HCT116 (cell line): ENCODE results near the gene LIPA. TPM values are rescaled to one million over a fixed set of nuclear protein-coding genes. Genes with fewer than 3 reads are reported as not detected.

Experiments used
- ATAC-seq: fragments of 200-7000 bp; cut with Tn5 transposase; 2 replicates; pipeline ENCODE4 v1.9.1; 2020; ENCODE audit warnings: mild to moderate bottlenecking, moderate library complexity
- BruUV-seq: library from RNA; stranded (reverse); fragments of 400-500 nt; replicated peaks from 2 replicates; lab custom pipeline; 2021; lab: Mats Ljungman, UMichigan
- CTCF ChIA-PET: fragments of 300-600 bp; sonication (Branson Sonifier 250); formaldehyde crosslinking; loops from one replicate; lab custom pipeline; 2021; ENCODE audit warnings: antibody characterized with exemption; lab: Charles Lee
- POLR2A ChIA-PET: fragments of 300-600, 350-600 bp; sonication (Branson Sonifier 250); formaldehyde crosslinking; loops from one replicate; lab custom pipeline; 2021; ENCODE audit warnings: antibody characterized with exemption; lab: Charles Lee
- RAD21 ChIA-PET, 2 experiments: fragments of 300-600 bp; sonication (Branson Sonifier 250); formaldehyde crosslinking; loops; one replicate each; lab custom pipeline; 2023; ENCODE audit warnings: low total read pairs in 2 of 2; ENCODE audit not compliant: uncharacterized antibody in 2 of 2, unreplicated experiment in 2 of 2, low non-redundant PET in 1 of 2; lab: Charles Lee
- DNase-seq: peaks from one replicate; pipeline ENCODE4 v3.0.0-alpha.2; 2010; ENCODE audit warnings: low read depth, low spot score
- H2AFZ ChIP-seq: fragments of 200-600 bp; shearing (Covaris generic), sonication (generic); 2 replicates; pipeline ENCODE4 v1.6.1; 2017; ENCODE audit warnings: low read depth, mixed run types, mixed read lengths, antibody characterized with exemption, low read length; ENCODE audit not compliant: poor library complexity, severe bottlenecking
- H3K27ac ChIP-seq: 2 replicates; pipeline ENCODE4 v1.5.1; 2012; ENCODE audit warnings: low read depth, low read length
- H3K27me3 ChIP-seq: fragments of 200-600 bp; sonication (generic); 2 replicates; pipeline ENCODE4 v1.6.1; 2016; ENCODE audit warnings: mixed run types, low read length, mixed read lengths; ENCODE audit not compliant: insufficient read depth
- H3K36me3 ChIP-seq, 2 experiments: fragments of 200-500 bp in 1 of 2; fragments of 200-600 bp in 1 of 2; sonication (Bioruptor generic) in 1 of 2; sonication (generic) in 1 of 2; 2 replicates each; pipeline versions ENCODE4 v1.5.1 to v1.6.1; 2014 to 2016; ENCODE audit warnings: low read length in 2 of 2, inconsistent platforms in 1 of 2, mixed read lengths in 1 of 2, mixed run types in 1 of 2; ENCODE audit not compliant: insufficient read depth in 2 of 2, control insufficient read depth in 1 of 2
- H3K4me1 ChIP-seq, 2 experiments: fragments of 200-600 bp in 1 of 2; sonication (generic) in 1 of 2; 2 replicates each; pipeline versions ENCODE4 v1.5.1 to v1.6.1; 2012 to 2017; ENCODE audit warnings: low read length in 2 of 2, inconsistent platforms in 1 of 2, mild to moderate bottlenecking in 1 of 2, mixed read lengths in 1 of 2, mixed run types in 1 of 2, moderate library complexity in 1 of 2; ENCODE audit not compliant: insufficient read depth in 2 of 2, control insufficient read depth in 1 of 2
- H3K4me2 ChIP-seq: fragments of 200-600 bp; sonication (generic); 2 replicates; pipeline ENCODE4 v1.6.1; 2017; ENCODE audit warnings: mixed run types, low read length, mixed read lengths
- H3K4me3 ChIP-seq, 2 experiments: fragments of 200-600 bp in 1 of 2; sonication (generic) in 1 of 2; replicated peaks in 1 of 2; 2 replicates each; pipeline ENCODE4 v1.5.1; 2011 to 2016; ENCODE audit warnings: low read length in 2 of 2, control low read depth in 1 of 2, low read depth in 1 of 2, mild to moderate bottlenecking in 1 of 2, mixed read lengths in 1 of 2, mixed run types in 1 of 2
- H3K79me2 ChIP-seq: fragments of 200-600 bp; sonication (generic); 2 replicates; pipeline ENCODE4 v1.6.1; 2017; ENCODE audit warnings: mild to moderate bottlenecking, mixed run types, low read length, moderate library complexity, mixed read lengths; ENCODE audit not compliant: insufficient read depth
- H3K9ac ChIP-seq: fragments of 200-600 bp; sonication (generic); 2 replicates; pipeline ENCODE4 v1.6.1; 2016; ENCODE audit warnings: low read length, mixed read lengths
- H3K9me2 ChIP-seq: fragments of 200-600 bp; sonication (generic), shearing (Covaris generic); 2 replicates; pipeline ENCODE4 v1.6.1; 2017; ENCODE audit warnings: mixed run types, mild to moderate bottlenecking, moderate library complexity; ENCODE audit not compliant: insufficient read depth
- H3K9me3 ChIP-seq, 2 experiments: fragments of 200-500 bp in 1 of 2; fragments of 200-600 bp in 1 of 2; sonication (Bioruptor generic) in 1 of 2; sonication (generic) in 1 of 2; 2 replicates each; pipeline ENCODE4 v1.6.1; 2014 to 2017; ENCODE audit warnings: low read length in 2 of 2, mixed read lengths in 2 of 2, inconsistent platforms in 1 of 2, low read depth in 1 of 2, mild to moderate bottlenecking in 1 of 2, mixed run types in 1 of 2, moderate library complexity in 1 of 2; ENCODE audit not compliant: control insufficient read depth in 1 of 2, insufficient read depth in 1 of 2
- H4K20me1 ChIP-seq: fragments of 200-600 bp; sonication (generic), shearing (Covaris generic); 2 replicates; pipeline ENCODE4 v1.6.1; 2017; ENCODE audit warnings: mixed run types, mild to moderate bottlenecking, moderate library complexity; ENCODE audit not compliant: insufficient read depth
- CBX3 ChIP-seq: IDR thresholded peaks from 2 replicates; pipeline ENCODE4 v1.6.1; 2012; ENCODE audit warnings: low read depth
- CEBPB ChIP-seq: IDR thresholded peaks from 2 replicates; pipeline ENCODE4 v1.6.1; 2012; ENCODE audit warnings: low read depth
- ELF1 ChIP-seq: IDR thresholded peaks from 2 replicates; pipeline ENCODE4 v1.6.1; 2012; ENCODE audit warnings: low read depth, borderline replicate concordance
- EZH2 ChIP-seq: fragments of 200-600 bp; sonication (generic); IDR thresholded peaks from 2 replicates; pipeline ENCODE4 v1.6.1; 2017; ENCODE audit warnings: antibody characterized with exemption, mixed run types
- EZH2phosphoT487 ChIP-seq: fragments of 200-600 bp; IDR thresholded peaks from 2 replicates; pipeline ENCODE4 v1.6.1; 2018; ENCODE audit warnings: antibody characterized with exemption, borderline replicate concordance
- FOSL1 ChIP-seq: IDR thresholded peaks from 2 replicates; pipeline ENCODE4 v1.6.1; 2012; ENCODE audit warnings: low read depth
- JUND ChIP-seq: IDR thresholded peaks from 2 replicates; pipeline ENCODE4 v1.6.1; 2012
- POLR2A ChIP-seq: IDR thresholded peaks from 2 replicates; pipeline ENCODE4 v1.7.0; 2011; ENCODE audit warnings: borderline replicate concordance; ENCODE audit not compliant: insufficient read depth, insufficient read length; ENCODE audit errors: extremely low read depth
- POLR2AphosphoS5 ChIP-seq: IDR thresholded peaks from 2 replicates; pipeline ENCODE4 v1.6.1; 2011; ENCODE audit warnings: mild to moderate bottlenecking, low read depth, low read length, moderate library complexity
- RAD21 ChIP-seq: IDR thresholded peaks from 2 replicates; pipeline ENCODE4 v1.6.1; 2012; ENCODE audit warnings: low read depth, mild to moderate bottlenecking
- TCF7L2 ChIP-seq: IDR thresholded peaks from 2 replicates; pipeline ENCODE4 v1.7.0; 2011; ENCODE audit warnings: borderline replicate concordance, inconsistent platforms; ENCODE audit not compliant: insufficient read depth, insufficient read length; ENCODE audit errors: extremely low read depth
- YY1 ChIP-seq: IDR thresholded peaks from 2 replicates; pipeline ENCODE4 v1.6.1; 2011; ENCODE audit warnings: low read length, low read depth, moderate library complexity, mild to moderate bottlenecking; ENCODE audit not compliant: insufficient replicate concordance; ENCODE audit errors: extremely low read depth
- ZNF274 ChIP-seq: fragments of 200-500 bp; sonication (Bioruptor generic); IDR thresholded peaks from 2 replicates; pipeline ENCODE4 v1.6.1; 2014; ENCODE audit warnings: mild to moderate bottlenecking, low read depth, low read length, inconsistent platforms
- intact Hi-C: fragments of 100-400 bp; cut with micrococcal nuclease; formaldehyde crosslinking; loops from 2 replicates; pipeline ENCODE4 v1.10.0; 2022
- total RNA-seq: library from RNA; stranded (reverse); gene quantifications from one replicate; pipeline ENCODE4 v1.2.1, GENCODE V29; 2021; ENCODE audit not compliant: unreplicated experiment
- TF ChIP-seq, protein P1 (sequence below): IDR thresholded peaks from 2 replicates; pipeline ENCODE4 v1.6.1; 2011; ENCODE audit warnings: mild to moderate bottlenecking, low read length, moderate library complexity; ENCODE audit not compliant: insufficient replicate concordance; ENCODE audit errors: extremely low read depth
- TF ChIP-seq, protein P2 (sequence below), 3 experiments: fragments of 200-600 bp in 1 of 3; sonication (generic) in 1 of 3; IDR thresholded peaks in 2 of 3; conservative IDR thresholded peaks in 1 of 3; 2 replicates each; pipeline ENCODE4 v1.5.1; 2012 to 2017; ENCODE audit warnings: low read depth in 2 of 3, low read length in 2 of 3, antibody characterized with exemption in 1 of 3, borderline replicate concordance in 1 of 3, control low read depth in 1 of 3, mild to moderate bottlenecking in 1 of 3, mixed read lengths in 1 of 3, mixed run types in 1 of 3, moderate library complexity in 1 of 3; ENCODE audit not compliant: insufficient read depth in 1 of 3
- TF ChIP-seq, protein P3 (sequence below): IDR thresholded peaks from 2 replicates; pipeline ENCODE4 v1.6.1; 2012; ENCODE audit warnings: low read depth

LIPA gene
- total RNA-seq, 1 experiment from 2014 or later = 27.1 TPM

DNA sequence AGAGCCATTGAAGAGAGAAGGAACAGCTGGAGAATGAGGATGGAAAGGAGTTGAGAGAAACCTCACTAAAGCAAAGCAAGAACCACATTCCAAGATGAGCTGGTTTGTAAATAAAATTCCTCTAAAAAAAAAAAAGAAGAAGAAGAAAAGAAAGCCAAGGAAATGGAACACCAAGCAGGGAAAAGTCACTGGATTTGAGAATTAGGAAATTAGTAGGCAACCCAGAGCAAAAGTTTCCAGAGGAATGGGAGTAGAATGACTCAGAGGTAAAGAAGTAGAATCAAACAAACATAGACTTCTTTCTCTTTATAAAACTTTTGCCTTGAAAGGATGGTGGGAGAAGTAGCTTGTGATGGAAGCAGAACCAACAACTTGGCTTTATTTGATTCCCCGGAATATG lies 48.3 kb downstream of the LIPA start:
- TF ChIP-seq YY1 (no peak), ELF1 (no peak), CEBPB (no peak), ZNF274 (no peak), RAD21 (no peak), FOSL1 (no peak), EZH2phosphoT487 (no peak), JUND (no peak), POLR2A (no peak), EZH2 (no peak), POLR2AphosphoS5 (no peak), TCF7L2 (no peak), CBX3 (no peak)
- TF ChIP-seq, protein P1, sequence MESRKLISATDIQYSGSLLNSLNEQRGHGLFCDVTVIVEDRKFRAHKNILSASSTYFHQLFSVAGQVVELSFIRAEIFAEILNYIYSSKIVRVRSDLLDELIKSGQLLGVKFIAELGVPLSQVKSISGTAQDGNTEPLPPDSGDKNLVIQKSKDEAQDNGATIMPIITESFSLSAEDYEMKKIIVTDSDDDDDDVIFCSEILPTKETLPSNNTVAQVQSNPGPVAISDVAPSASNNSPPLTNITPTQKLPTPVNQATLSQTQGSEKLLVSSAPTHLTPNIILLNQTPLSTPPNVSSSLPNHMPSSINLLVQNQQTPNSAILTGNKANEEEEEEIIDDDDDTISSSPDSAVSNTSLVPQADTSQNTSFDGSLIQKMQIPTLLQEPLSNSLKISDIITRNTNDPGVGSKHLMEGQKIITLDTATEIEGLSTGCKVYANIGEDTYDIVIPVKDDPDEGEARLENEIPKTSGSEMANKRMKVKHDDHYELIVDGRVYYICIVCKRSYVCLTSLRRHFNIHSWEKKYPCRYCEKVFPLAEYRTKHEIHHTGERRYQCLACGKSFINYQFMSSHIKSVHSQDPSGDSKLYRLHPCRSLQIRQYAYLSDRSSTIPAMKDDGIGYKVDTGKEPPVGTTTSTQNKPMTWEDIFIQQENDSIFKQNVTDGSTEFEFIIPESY = no peak
- TF ChIP-seq, protein P2, sequence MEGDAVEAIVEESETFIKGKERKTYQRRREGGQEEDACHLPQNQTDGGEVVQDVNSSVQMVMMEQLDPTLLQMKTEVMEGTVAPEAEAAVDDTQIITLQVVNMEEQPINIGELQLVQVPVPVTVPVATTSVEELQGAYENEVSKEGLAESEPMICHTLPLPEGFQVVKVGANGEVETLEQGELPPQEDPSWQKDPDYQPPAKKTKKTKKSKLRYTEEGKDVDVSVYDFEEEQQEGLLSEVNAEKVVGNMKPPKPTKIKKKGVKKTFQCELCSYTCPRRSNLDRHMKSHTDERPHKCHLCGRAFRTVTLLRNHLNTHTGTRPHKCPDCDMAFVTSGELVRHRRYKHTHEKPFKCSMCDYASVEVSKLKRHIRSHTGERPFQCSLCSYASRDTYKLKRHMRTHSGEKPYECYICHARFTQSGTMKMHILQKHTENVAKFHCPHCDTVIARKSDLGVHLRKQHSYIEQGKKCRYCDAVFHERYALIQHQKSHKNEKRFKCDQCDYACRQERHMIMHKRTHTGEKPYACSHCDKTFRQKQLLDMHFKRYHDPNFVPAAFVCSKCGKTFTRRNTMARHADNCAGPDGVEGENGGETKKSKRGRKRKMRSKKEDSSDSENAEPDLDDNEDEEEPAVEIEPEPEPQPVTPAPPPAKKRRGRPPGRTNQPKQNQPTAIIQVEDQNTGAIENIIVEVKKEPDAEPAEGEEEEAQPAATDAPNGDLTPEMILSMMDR (IDR thresholded peaks at IDR 0.05 in 2 of 3, conservative IDR thresholded peaks at IDR 0.05 in 1 of 3; ENCODE audit: borderline replicate concordance in 1 of 3, insufficient read depth in 1 of 3, low read depth in 2 of 3, low read length in 2 of 3) = no peak
- TF ChIP-seq, protein P3, sequence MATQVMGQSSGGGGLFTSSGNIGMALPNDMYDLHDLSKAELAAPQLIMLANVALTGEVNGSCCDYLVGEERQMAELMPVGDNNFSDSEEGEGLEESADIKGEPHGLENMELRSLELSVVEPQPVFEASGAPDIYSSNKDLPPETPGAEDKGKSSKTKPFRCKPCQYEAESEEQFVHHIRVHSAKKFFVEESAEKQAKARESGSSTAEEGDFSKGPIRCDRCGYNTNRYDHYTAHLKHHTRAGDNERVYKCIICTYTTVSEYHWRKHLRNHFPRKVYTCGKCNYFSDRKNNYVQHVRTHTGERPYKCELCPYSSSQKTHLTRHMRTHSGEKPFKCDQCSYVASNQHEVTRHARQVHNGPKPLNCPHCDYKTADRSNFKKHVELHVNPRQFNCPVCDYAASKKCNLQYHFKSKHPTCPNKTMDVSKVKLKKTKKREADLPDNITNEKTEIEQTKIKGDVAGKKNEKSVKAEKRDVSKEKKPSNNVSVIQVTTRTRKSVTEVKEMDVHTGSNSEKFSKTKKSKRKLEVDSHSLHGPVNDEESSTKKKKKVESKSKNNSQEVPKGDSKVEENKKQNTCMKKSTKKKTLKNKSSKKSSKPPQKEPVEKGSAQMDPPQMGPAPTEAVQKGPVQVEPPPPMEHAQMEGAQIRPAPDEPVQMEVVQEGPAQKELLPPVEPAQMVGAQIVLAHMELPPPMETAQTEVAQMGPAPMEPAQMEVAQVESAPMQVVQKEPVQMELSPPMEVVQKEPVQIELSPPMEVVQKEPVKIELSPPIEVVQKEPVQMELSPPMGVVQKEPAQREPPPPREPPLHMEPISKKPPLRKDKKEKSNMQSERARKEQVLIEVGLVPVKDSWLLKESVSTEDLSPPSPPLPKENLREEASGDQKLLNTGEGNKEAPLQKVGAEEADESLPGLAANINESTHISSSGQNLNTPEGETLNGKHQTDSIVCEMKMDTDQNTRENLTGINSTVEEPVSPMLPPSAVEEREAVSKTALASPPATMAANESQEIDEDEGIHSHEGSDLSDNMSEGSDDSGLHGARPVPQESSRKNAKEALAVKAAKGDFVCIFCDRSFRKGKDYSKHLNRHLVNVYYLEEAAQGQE = no peak
- intact Hi-C loops = no loop called here
- ChIA-PET CTCF (no interaction called here), POLR2A (no interaction called here), RAD21 (no interaction called here)
- H3K4me3 ChIP-seq = no peak overlapping the region
- no peaks in the 10 kb centered on the region for H3K79me2 ChIP-seq
- H3K9ac ChIP-seq = no peak overlapping the region
- BruUV-seq = no TSS peak
- H3K4me2 ChIP-seq = no peak overlapping the region
- H3K4me1 ChIP-seq = no peaks in the 10 kb centered on the region
- no peak for ATAC-seq
- no peaks in the 10 kb centered on the region for H3K9me3 ChIP-seq
- no peaks in the 10 kb centered on the region for H3K36me3 ChIP-seq
- no peak for DNase-seq
- H3K9me2 ChIP-seq = no peaks in the 10 kb centered on the region
- no peak overlapping the region for H2AFZ ChIP-seq
- no peaks in the 10 kb centered on the region for H4K20me1 ChIP-seq
- no peak overlapping the region for H3K27ac ChIP-seq
- H3K27me3 ChIP-seq = no peaks in the 10 kb centered on the region
